NCI-H774 (cell line): ENCODE data around the gene MPP1.

Experiments used
- DNase-seq: peaks from one replicate; lab custom pipeline; 2025; lab: John Stamatoyannopoulos, UW

The MPP1 gene

GRCh38 chrX:154731881-154732280, 73.4 kb downstream of the MPP1 start:
- DNase-seq = no peak

- no peak for DNase-seq
Observed at GRCh38 chrX:154731184-154731583, 74.1 kb downstream of the MPP1 start.

GRCh38 chrX:154730253-154730891, 74.9 kb downstream of the MPP1 start:
- DNase-seq = no peak

- no peak for DNase-seq
Observed at GRCh38 chrX:154729439-154729838, 75.8 kb downstream of the MPP1 start.
